Fibroblast of peridontal ligament (primary cell): Measurements from ENCODE around the gene HEBP1.
"Not testable (repeated sequence)": the region's sequence is repeated elsewhere in the genome, so short reads cannot be mapped to it uniquely, and the experiment has no call there.

Experiments
- DNase-seq: peaks from one replicate; pipeline ENCODE4 v3.0.0-alpha.2; 2010; ENCODE audit errors: extremely low read depth

Gene HEBP1

DNA sequence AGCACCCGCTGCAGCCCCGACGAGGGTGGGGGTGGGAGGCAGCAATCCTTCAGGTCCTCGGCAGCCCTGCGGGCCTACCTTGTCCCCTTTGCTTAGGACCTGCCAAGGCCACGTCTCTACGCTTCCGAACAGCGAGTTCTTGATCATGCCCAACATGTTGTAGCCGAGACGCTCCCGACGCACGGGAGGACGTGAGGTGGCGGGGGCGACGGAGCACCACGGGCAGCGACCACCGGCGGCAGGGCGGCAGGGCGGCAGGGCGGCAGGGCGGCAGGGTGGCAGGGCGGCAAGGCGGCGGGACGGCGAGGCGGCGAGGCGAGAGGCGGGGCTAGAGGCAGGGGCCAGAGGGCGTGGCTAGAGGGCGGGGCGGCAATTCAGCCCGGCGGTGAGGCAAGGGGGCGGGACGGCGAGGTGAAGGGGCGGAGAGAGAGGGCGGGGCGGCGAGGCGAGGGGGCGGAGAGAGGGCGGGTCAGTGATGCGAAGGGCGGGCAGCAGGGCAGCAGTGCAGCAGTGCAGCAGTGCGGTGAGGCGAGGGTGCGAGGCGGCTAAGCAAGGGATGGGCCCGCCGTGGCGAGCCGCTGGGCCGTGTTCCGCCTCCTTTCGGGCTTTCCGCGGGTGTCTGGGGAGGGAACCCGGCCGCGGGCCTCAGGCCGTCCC, at the start of gene HEBP1:
Gene HEBP1, minus strand, starts transcription at position 307 of the 657 bp plus-strand sequence. Its CDS starts 151 bp downstream, at position 156.
- peak; percentile 79 for DNase-seq

GRCh38 chr12:13049816-13050215, 49.8 kb upstream of the HEBP1 start:
- DNase-seq = peak; percentile 48

- DNase-seq = no peak
These were observed 46.9 kb upstream of the HEBP1 start for GRCh38 chr12:13046964-13047363.

DNA sequence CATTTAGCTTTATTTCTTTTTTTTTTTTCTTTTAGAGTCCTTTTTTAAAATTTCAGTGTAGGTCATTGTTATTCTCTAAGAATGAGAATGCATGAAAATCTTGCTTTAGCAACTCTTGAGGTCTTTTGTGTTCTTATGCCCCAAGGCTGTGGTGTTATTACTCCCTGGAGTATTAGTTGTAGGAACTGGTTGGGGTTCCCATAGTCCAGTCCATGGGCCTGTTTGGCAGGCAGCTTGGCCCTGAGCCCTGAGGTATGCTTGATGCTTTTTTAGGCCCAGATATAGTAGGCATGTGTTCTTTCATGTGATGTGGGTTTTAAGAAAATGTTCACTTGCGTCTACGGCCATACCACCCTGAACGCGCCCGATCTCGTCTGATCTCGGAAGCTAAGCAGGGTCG, 45.8 kb upstream of the HEBP1 start:
- no peak for DNase-seq

DNA sequence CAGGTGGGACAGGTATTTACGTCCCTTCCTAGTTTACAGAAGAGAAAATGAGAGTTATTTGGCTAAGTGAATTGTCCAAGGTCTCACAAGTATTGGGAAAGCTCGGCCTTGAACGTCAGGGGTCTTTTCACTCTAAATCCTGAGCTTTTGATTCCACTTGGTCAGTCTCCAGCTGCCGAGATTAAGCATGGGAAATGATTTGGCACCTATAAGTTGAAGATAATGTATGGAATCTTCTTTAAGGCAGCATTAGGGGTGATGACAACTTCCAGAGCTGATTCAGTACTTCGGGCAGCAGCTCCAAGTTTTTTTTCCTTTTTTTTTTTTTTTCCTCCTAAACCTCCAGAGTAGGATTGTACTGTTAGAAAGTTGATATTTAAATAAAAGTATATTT, 44.8 kb upstream of the HEBP1 start:
- DNase-seq = peak; percentile 16

GRCh38 chr12:13044002-13044905, 44.2 kb upstream of the HEBP1 start, which contains the start of gene FAM234B:
Gene FAM234B (plus strand): TSS chr12:13044381. CDS start chr12:13044404, 23 bp downstream.
- peak; percentile 41 for DNase-seq

GRCh38 chr12:13042666-13043230, 42.7 kb upstream of the HEBP1 start:
- no peak for DNase-seq

DNA sequence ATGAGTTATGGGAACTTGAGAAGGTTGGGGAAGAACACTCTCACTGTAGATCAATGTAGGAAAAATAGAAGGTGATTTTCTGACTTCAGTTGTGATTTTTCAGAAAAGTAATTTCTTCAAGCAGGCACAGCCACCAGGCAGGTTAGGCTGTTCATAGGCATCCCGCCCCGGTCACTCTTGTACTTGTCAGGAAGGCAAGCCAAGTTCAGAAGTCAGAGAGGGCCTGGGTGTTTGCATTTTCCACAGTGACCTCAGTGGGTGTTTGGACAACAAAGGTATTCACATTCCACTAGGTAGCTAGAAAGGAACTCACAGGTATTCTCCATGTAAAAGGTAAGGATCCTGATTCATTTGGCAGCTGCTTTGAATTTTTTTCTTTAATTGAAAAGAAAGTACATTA, 41.2 kb upstream of the HEBP1 start:
- no peak for DNase-seq

DNA sequence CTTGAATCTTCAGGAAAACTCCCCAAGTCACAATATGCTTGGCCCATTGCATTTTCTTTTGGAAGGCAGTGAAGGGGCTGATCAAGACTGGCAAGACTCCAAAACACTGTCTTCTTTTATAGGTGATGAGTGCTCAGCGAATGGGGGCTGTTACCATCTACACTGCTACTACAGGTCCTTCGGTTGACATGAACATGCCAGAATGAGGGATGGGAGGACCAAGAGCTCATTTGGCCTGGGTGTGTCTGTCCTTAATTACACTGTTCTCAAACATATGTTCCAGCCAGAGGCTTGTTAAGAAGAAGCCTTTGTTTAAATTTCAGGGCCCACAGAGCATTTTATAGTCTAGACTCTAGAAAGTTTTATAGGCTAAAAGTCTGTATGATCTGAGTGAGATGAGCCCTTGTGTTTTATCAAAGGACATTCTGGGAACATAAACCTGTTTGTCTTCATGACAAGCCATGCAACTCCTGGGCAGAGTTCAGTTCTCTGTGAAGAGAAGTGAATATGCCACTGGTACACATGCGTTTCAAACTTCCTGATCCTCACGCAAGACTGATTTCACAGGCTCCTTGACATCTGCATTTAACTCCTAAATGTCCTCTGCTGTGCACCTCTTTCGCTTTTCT, 39.4 kb upstream of the HEBP1 start:
- DNase-seq = no peak

DNA sequence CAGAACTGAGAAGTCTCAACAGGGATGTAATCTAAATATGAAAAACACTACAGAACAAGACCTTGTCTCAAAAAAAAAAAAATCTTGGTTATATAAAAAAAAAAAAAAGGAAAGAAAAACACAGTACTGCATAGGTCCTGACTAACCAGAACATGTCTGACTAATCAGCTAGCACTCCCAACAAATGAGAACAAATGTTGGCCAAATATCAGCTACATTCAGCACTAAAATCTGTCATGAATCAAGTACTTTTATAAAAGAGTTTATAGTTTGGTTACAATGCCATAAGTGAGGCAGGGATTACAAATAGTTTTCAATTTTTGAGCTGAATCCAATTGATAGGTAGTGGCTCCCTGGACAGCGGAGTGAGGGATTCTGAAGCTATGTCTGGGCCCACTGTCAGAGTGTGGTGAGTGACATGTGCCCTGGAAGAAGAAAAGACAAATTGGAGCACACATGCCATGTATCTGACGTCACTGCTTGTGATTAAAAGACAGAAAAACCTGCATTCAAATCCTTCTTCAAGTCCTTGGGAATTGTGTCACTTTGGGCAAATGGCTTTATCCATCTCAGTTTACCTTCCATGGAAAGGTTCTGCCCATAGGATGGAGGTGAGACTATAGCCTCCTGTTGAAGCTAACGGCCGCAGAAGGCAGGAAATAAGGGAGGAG, 38.6 kb upstream of the HEBP1 start:
- peak; percentile 87 for DNase-seq

GRCh38 chr12:13036881-13037280, 36.8 kb upstream of the HEBP1 start:
- DNase-seq = peak; percentile 34

DNA sequence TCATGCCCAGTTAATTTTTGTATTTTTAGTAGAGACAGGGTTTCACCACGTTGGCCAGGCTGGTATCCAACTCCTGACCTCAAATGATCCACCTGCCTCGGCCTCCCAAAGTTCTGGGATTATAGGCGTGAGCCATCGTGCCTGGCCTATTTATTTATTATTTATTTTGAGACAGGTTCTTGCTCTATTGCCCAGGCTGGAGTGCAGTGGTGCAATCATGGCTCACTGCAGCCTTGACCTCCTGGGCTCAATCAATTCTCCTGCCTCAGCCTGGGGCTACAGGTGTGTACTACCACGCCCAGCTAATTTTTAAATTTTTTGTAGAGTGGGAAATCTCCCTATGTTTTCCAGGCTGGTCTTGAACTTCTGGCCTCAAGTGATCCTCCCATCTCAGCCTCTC, 35.3 kb upstream of the HEBP1 start:
- not testable (repeated sequence) for DNase-seq

GRCh38 chr12:13033476-13033875, 33.4 kb upstream of the HEBP1 start:
- DNase-seq = peak; percentile 49

GRCh38 chr12:13032164-13032563, 32.1 kb upstream of the HEBP1 start:
- peak; percentile 28 for DNase-seq

DNA sequence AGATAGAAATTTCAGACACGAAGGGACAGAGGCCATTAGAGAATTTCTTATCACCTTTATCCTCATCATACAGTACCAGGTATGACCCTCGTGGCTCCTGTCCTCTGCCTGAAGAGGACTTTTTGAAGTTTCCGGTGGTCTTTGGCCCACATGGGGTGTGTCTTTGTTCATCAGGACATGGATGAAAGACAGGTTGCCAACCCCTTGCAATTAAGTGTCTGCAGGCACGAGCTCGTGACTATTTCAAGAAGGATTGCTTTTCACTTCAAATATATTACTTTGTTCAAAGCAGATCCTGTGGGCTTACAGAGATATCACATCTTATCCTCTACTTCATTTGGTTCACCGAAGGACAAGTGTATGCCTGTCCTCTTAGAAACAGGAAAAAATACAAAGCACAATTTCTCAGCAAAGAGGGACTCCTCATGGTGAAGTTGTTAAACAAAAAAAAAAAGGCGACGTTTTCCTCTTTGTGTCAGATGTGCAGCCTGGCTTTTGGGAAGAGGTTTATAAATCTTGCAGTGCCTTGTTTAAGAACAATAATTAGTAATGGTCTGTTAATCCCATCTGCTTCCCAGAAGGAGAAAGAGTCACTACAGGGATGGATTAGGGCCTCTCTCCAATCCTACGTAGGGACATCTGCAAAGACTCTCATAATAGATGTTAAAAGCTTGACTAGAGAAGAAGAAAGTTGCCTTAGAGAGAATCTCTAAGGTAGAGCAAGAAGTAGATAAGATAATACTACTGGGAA, 30.7 kb upstream of the HEBP1 start:
- DNase-seq = no peak

DNA sequence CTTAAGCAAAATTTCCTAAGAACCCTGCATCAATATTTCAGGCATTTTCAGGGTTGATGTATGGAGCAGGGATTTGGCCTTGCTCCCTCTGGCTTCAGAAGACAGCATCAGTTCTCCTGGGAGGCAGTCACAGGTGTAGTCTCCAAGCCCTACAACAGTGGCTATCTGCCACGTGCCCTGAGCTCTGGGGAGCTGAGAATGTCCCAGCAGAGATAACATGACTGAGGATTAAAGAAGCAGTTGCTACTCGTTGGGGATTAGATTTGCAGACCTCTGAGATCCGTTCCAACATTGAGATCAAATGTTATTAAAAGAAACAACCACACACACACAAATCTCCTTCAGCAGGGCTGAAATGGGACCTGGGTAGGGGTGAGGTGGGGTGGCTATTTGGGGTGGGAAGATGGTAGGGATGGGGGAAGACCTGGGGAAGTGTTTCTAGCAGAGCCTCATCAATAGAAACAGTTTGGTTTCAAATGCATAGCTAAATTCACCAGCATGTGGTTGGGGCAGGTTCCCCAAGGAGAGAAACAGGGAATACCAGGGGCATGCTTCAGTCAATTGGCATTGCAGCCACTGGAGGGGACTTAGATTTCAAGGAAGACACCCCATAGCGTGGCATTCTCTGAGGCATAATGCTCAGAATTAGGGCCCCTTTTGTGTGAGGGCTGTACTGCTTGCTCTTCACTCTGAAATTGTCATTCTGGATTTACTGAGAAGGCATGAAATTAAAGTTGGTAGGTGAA, 28.9 kb upstream of the HEBP1 start:
- no peak for DNase-seq

GRCh38 chr12:13027508-13027907, 27.4 kb upstream of the HEBP1 start:
- no peak for DNase-seq

GRCh38 chr12:13027032-13027431, 27.0 kb upstream of the HEBP1 start:
- DNase-seq = no peak

- no peak for DNase-seq
These were observed 26.2 kb upstream of the HEBP1 start for GRCh38 chr12:13026286-13026685.

GRCh38 chr12:13024531-13024916, 24.5 kb upstream of the HEBP1 start:
- DNase-seq = no peak
